KMS-11 (cell line): Measurements from ENCODE around the gene CHD6.

Source experiments
- H2AFZ ChIP-seq: fragments of 200-600 bp; sonication (generic); 2 replicates; pipeline ENCODE4 v1.6.1; 2016; ENCODE audit warnings: antibody characterized with exemption, mixed run types, low read depth
- H3K27ac ChIP-seq: fragments of 200-600 bp; sonication (generic); 2 replicates; pipeline ENCODE4 v1.6.1; 2016; ENCODE audit warnings: mild to moderate bottlenecking, mixed run types
- H3K27me3 ChIP-seq: fragments of 200-600 bp; sonication (generic); 2 replicates; pipeline ENCODE4 v1.6.1; 2017; ENCODE audit warnings: mild to moderate bottlenecking, low read depth, mixed run types, moderate library complexity; ENCODE audit not compliant: insufficient read depth
- H3K36me3 ChIP-seq: fragments of 200-600 bp; sonication (generic); 2 replicates; pipeline ENCODE4 v1.6.1; 2017; ENCODE audit warnings: mild to moderate bottlenecking, mixed run types; ENCODE audit not compliant: insufficient read depth
- H3K4me1 ChIP-seq: fragments of 200-600 bp; sonication (generic); 2 replicates; pipeline ENCODE4 v1.6.1; 2016; ENCODE audit warnings: mild to moderate bottlenecking, low read depth, mixed run types; ENCODE audit not compliant: poor library complexity, severe bottlenecking
- H3K4me2 ChIP-seq: fragments of 200-600 bp; sonication (generic); 2 replicates; pipeline ENCODE4 v1.7.0; 2016; ENCODE audit warnings: mild to moderate bottlenecking, mixed run types
- H3K4me3 ChIP-seq: fragments of 200-600 bp; sonication (generic); IDR thresholded peaks from 2 replicates; pipeline ENCODE4 v1.6.1; 2017; ENCODE audit warnings: low read depth, low read length, mixed read lengths; ENCODE audit not compliant: insufficient read depth
- H3K79me2 ChIP-seq: fragments of 200-600 bp; sonication (generic); 2 replicates; pipeline ENCODE4 v1.6.1; 2016; ENCODE audit warnings: low read depth, mixed run types; ENCODE audit not compliant: insufficient read depth
- H3K9ac ChIP-seq: fragments of 200-600 bp; sonication (generic); 2 replicates; pipeline ENCODE4 v1.6.1; 2016; ENCODE audit warnings: mild to moderate bottlenecking, mixed run types
- H4K20me1 ChIP-seq: fragments of 200-600 bp; sonication (generic); 2 replicates; pipeline ENCODE4 v1.6.1; 2016; ENCODE audit warnings: mild to moderate bottlenecking, mixed run types; ENCODE audit not compliant: insufficient read depth
- CTCF ChIP-seq: fragments of 200-600 bp; sonication (generic); conservative IDR thresholded peaks from 2 replicates; pipeline ENCODE4 v1.6.1; 2017; ENCODE audit warnings: low read depth, mild to moderate bottlenecking, antibody characterized with exemption, low read length, moderate library complexity, mixed read lengths

Gene CHD6

DNA sequence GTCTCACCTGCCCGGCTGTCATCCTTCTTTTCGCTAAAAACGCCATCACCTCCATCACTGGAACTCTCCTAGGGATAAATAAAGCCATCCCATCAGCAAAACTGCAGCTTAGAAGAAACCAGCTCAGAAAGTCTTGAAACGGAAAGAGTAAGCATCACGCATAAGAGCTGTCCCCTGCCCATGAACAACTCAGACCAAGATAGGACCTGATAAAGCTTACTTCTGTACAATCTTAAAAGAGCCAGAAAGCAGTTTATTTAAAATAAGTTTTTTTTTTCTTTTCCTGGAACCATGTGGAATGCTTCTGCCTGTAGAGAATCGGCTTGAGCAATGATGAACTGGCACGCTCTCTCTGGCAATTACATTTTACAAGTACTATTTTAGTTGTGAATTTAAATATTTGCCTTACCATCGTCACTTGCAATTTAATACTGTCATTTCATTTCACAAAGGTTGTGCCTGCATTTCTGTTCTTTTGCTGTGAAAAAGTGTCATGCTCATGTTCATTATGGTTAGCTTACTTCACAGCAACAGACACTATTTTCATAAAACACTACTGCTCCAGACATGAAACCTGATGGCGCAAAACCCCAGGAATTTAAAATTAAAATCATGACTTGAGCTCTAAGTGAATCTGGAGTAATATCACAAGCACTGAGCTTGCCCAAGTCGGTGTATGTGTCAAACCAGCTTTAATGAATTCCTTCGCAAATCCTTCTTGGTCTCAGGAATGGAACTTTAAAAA lies 191.9 kb downstream of the CHD6 start:
- no peak overlapping the region for H3K9ac ChIP-seq
- no peaks in the 10 kb centered on the region for H3K79me2 ChIP-seq
- peaks cover 6% of the 10 kb centered on the region; the same call in 1 of the 2 replicates for H3K36me3 ChIP-seq
- H3K27me3 ChIP-seq, result no peaks in the 10 kb centered on the region
- H3K27ac ChIP-seq, result no peak overlapping the region
- H3K4me1 ChIP-seq, result peaks cover 4% of the 10 kb centered on the region
- TF ChIP-seq CTCF, result no peak
- no peak overlapping the region for H3K4me2 ChIP-seq
- H3K4me3 ChIP-seq, result no peak overlapping the region
- no peak overlapping the region for H2AFZ ChIP-seq
- H4K20me1 ChIP-seq, result no peaks in the 10 kb centered on the region

DNA sequence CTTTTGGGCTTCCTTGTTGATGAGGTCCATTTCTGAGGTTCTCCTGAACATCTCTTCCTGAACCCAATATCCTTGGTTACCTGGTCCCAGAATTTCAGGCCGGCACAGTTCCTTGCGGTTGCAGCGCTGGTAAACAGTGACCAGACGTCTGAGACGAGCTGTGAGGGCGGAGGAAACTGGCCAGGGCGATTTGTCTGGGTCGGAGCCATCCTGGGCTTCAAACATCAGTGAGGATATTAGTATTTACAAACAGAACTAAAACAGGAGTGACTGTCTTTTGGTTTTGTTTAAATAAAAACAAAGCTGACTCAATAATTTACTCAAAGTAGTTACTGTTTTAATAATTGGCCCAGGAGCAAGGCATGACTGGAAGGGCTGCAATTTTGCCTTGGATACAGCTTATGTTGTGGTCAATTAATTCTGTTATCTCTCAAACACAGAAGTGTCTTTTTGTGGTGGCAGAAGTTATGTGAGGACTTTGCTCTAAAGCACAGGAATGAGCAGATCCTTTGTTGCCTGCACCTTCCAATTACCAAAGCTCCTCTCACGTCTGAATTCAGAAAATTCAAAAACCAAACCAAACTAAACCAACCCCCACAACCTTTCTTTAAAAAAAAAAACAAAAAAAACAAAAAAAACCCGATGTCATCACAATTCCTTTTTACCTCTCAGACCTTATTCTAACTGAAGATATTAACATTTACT lies 192.8 kb downstream of the CHD6 start:
- no peak overlapping the region for H2AFZ ChIP-seq
- H3K4me2 ChIP-seq, result no peak overlapping the region

GRCh38 chr20:41424546-41424945 lies 193.6 kb downstream of the CHD6 start:
- H3K79me2 ChIP-seq, result no peaks in the 10 kb centered on the region
- no peak overlapping the region for H3K9ac ChIP-seq
- peaks cover 6% of the 10 kb centered on the region; the same call in 1 of the 2 replicates for H3K36me3 ChIP-seq
- H3K4me3 ChIP-seq, result no peak overlapping the region
- no peak overlapping the region for H3K4me2 ChIP-seq
- H4K20me1 ChIP-seq, result no peaks in the 10 kb centered on the region
- no peak for TF ChIP-seq CTCF
- H3K27ac ChIP-seq, result no peak overlapping the region
- H3K4me1 ChIP-seq, result peaks cover 3% of the 10 kb centered on the region
- no peaks in the 10 kb centered on the region for H3K27me3 ChIP-seq
- no peak overlapping the region for H2AFZ ChIP-seq

More for the DNA sequence above, 192.8 kb downstream of the CHD6 start:
- no peak overlapping the region for H3K27ac ChIP-seq
- peaks cover 6% of the 10 kb centered on the region; the same call in 1 of the 2 replicates for H3K36me3 ChIP-seq
- no peaks in the 10 kb centered on the region for H3K27me3 ChIP-seq
- TF ChIP-seq CTCF, result no peak
- peaks cover 3% of the 10 kb centered on the region for H3K4me1 ChIP-seq
- H4K20me1 ChIP-seq, result no peaks in the 10 kb centered on the region
- H3K79me2 ChIP-seq, result no peaks in the 10 kb centered on the region
- H3K9ac ChIP-seq, result no peak overlapping the region
- no peak overlapping the region for H3K4me3 ChIP-seq

- no peak overlapping the region for H3K4me3 ChIP-seq
- H3K36me3 ChIP-seq, result peaks cover 6% of the 10 kb centered on the region; the same call in 1 of the 2 replicates
- no peaks in the 10 kb centered on the region for H3K27me3 ChIP-seq
- H3K4me2 ChIP-seq, result no peak overlapping the region
- H4K20me1 ChIP-seq, result no peaks in the 10 kb centered on the region
- no peak overlapping the region for H3K9ac ChIP-seq
- peaks cover 3% of the 10 kb centered on the region for H3K4me1 ChIP-seq
- no peak for TF ChIP-seq CTCF
- H2AFZ ChIP-seq, result no peak overlapping the region
- H3K27ac ChIP-seq, result no peak overlapping the region
- H3K79me2 ChIP-seq, result no peaks in the 10 kb centered on the region
These were observed 194.2 kb downstream of the CHD6 start for GRCh38 chr20:41424011-41424410.
